Measurements from ENCODE around the gene ENAH.
"Not testable (repeated sequence)": the region's sequence is repeated elsewhere in the genome, so short reads cannot be mapped to it uniquely, and the experiment has no call there.

ENAH gene

DNA sequence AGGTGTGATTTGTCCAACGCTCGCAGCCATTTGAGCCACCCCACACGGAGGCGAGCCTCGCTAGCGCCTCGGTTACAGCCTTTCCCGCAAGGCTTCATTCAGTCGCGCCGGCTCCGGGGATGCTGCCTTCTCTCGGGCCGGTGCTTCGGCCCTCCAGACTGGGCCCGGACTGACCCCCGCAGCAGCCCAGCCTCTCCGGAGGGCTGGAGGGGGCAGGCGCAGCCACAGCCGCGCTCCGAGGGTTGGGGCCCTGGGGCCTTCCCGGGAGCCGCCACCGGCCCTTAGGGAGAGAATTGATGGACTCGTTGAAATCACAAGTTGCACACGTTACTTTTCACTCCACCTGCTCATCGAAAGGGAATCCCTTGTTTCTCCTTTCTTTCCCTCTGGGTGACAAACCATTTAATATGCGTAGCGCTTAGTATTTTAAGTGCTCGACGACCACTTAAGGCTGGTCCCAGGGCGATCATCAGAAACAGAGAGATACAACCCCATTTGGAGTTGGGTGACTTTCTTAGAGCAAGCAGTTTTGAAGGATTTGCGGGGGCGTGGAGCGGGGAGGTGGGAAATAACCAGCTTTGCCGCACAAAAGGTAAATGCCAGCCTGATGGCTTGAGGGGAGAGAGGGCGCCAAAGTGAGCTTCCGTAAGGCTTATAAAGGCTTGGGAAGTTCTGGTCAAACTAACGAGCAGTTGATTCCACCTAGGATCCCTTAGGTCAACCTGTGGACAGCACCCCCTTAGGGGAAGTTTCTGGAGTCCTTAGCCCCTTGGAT is 24.6 kb upstream of the ENAH start:
- no peak for DNase-seq (ENCODE audit: low read depth in 2 of 2, low spot score in 1 of 2)

DNA sequence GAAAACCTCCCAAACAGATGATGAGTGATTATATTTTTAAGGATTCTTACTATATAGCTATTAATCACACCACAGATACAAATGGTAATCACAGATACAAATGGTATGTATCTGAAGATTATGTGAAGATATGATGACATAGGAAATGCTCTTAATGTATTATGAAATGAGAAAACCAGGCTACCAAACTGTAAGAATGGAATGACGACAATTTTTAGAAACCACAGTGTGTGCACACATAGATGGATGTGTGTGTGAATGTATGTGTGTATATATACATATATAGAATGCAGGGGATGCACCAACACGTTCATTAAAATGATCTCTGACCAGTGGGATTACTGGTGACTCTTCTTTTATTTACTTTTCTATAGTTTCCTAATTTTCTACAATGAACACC is 21.5 kb upstream of the ENAH start:
- no peak for DNase-seq (ENCODE audit: low read depth in 2 of 2, low spot score in 1 of 2)

DNA sequence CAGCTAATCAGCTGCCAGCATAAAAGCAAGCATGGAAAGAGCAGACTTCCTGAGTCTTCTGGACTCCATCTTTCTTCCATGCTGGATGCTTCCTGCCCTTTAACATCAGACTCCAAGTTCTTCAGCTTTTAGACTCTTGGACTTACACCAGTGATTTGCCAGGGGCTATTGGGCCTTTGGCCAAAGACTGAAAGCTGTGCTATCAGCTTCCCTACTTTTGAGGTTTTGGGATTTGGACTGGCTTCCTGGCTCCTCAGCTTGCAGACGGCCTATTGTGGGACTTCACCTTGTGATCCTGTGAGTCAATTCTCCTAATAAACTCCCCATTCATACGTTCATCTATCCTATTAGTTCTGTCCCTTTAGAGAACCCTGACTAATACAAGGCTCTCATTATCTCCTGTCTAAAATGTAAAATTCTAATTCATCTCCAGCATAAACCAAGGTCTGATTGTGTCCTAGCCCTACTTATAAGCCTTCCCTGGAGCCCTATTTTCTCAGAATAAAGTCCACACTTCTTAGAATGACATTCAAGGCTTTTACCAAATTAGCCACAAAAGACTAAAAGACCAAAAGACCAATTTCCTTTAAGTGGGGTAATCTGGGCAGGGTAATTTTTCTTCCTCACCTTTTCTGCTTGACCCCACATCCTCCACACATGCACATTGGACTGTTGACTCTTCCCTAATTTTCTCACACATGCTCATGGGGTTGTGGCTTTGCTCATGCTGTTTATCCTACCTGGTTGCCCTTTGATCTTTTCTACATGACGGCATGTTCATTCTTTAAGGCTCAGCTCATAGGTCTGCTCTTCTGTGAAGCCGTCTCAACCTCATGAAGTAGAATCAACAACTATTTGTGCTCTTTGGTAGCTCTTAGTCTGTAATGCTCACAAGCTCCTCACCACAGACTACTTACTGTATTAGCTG is 18.1 kb upstream of the ENAH start:
- no peak for DNase-seq (ENCODE audit: low read depth in 2 of 2, low spot score in 1 of 2)

- DNase-seq (ENCODE audit: low read depth in 2 of 2, low spot score in 1 of 2) = no peak
Measured at GRCh38 chr1:225670356-225670755, 17.4 kb upstream of the ENAH start.

DNA sequence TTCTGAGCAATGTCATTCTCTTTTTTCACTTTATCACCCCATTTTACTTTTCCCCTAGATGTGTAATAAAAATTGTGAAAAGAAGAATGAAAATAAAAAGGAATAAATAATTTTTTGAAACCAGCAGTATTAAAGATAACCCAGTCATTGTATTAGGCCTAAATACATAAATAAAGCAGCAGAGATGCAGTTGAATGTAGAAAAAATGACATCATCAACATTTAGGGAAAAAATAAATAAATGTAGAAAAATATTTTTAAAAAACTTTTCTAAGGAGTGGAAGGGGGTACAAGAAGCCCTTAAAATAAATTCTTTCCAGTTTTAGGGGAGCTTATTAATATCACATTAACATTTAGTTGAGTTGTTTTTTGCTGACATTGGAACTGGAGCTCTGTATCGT is 15.3 kb upstream of the ENAH start:
- DNase-seq (ENCODE audit: low read depth in 2 of 2, low spot score in 1 of 2) = no peak

DNA sequence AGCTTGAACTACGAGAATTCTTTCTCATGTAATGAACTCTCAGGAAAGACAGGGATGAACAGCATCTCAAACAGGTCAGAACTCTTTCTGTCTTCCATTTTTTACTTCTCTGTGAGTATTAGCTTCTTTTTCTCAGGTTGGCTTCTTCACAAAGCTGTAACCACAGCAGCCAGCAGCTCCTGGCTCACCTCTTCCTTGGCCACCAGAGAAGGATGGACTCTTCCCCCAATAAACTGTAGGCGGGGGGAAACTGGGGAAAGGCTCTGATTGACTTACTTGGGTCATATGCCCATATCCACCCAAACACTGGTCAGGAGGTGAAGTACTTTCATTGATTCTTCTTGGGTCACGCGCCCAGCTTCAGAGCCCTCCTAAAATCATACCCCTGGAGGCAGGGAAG is 14.4 kb upstream of the ENAH start:
- no peak for DNase-seq (ENCODE audit: low read depth in 2 of 2, low spot score in 1 of 2)

GRCh38 chr1:225666495-225666894 is 13.6 kb upstream of the ENAH start:
- no peak for DNase-seq (ENCODE audit: low read depth in 2 of 2, low spot score in 1 of 2)

DNA sequence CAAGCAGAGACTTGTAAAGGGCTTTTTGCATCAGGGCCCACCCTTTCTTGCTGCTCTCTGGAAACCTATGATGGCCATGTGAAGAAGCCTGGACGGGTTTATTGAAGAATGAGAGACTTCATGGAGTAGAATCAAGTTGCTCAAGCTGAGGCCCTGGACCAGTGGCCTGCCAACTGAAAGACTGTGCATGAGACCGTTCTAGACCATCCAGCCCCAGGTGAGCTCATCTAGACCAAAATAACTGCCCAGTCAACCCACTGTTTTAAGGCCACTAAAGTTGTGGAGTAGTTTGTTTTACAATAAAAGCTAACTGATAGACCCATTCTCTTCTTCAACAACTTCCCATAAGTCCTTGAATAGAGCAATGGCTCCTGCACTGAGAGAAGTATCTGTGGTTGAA is 11.8 kb upstream of the ENAH start:
- no peak for DNase-seq (ENCODE audit: low read depth in 2 of 2, low spot score in 1 of 2)

GRCh38 chr1:225662155-225662554 is 9.2 kb upstream of the ENAH start:
- no peak for DNase-seq (ENCODE audit: low read depth in 2 of 2, low spot score in 1 of 2)

- no peak for DNase-seq (ENCODE audit: low read depth in 2 of 2, low spot score in 1 of 2)
Measured at GRCh38 chr1:225660544-225660946, 7.6 kb upstream of the ENAH start.

DNA sequence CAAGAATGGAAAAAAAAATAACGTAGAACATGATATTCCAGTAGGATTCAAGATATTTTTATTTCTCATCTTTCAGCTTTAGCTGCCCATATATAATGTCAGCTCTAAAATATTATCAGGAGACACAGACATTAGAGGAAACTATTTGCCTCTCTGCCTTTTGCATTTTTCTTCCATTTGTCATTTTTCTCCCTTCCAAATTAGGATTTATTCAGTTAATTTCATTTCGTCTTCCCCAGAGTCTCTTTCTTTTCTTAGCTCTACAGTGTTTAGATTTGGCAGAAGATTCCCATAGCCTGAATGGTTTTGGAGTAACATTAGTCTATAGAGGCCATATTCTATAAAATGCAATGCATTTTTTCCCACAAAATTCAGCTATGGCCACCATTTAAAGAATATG is 5.1 kb upstream of the ENAH start:
- DNase-seq (ENCODE audit: low read depth in 2 of 2, low spot score in 1 of 2) = no peak

GRCh38 chr1:225657462-225657989 is 4.6 kb upstream of the ENAH start:
- DNase-seq (ENCODE audit: low read depth in 2 of 2, low spot score in 1 of 2) = no peak

DNA sequence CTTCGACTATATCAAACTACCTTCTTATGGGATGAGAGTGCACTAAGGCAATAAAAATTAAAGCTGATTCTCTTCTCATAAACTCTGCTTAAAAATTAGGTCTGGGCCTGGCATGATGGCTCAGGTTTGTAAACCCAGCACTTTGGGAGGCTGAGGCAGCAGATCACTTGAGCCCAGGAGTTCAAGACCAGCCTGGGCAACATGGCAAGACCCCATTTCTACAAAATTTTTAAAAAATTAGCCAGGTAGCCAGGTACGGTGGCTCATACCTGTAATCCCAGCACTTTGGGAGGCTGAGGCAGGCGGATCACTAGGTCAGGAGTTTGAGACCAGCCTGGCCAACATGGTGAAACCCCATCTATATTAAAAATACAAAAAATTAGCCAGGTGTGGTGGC is 3.3 kb upstream of the ENAH start:
- DNase-seq (ENCODE audit: low read depth in 2 of 2, low spot score in 1 of 2) = not testable (repeated sequence)

GRCh38 chr1:225655509-225656258 is 2.8 kb upstream of the ENAH start:
- no peak for DNase-seq (ENCODE audit: low read depth in 2 of 2, low spot score in 1 of 2)

DNA sequence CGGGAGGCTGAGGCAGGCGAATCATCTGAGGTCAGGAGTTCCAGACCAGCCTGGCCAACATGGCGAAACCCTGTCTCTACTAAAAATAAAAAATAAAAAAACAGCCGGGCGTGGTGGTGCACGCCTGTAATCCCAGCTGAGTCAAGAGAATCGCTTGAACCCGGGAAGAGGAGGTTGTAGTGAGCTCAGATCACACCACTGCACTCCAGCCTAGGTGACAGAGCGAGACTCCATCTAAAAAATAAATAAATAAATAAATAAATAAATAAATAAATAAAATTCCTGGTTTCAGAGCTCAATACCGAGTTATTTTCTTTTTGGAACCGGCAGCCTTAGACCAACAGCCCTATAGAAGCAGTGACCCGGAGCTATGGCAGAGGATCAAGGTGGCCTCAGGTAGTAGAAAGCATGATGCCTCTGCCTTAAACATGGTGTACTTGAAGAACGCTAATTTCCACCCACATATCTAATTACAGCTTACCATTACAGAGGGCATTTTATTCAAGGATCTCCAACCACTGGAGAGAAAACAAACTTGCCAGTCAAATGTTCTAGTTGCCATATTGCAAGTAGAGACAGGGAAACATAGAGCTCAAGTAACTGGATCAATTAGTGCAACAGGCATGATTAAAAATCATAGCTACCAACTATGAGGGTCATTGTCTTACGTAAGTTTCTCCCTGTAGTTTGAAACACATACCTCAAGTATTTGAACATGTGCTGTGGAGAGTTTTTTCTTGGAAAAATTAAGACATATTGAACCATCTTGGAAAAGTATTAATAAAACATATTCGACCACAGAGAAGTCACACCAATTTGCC is 2.0 kb upstream of the ENAH start:
- DNase-seq (ENCODE audit: low read depth in 2 of 2, low spot score in 1 of 2) = no peak

GRCh38 chr1:225654277-225654597 is 1.3 kb upstream of the ENAH start:
- DNase-seq (ENCODE audit: low read depth in 2 of 2, low spot score in 1 of 2) = no peak

DNA sequence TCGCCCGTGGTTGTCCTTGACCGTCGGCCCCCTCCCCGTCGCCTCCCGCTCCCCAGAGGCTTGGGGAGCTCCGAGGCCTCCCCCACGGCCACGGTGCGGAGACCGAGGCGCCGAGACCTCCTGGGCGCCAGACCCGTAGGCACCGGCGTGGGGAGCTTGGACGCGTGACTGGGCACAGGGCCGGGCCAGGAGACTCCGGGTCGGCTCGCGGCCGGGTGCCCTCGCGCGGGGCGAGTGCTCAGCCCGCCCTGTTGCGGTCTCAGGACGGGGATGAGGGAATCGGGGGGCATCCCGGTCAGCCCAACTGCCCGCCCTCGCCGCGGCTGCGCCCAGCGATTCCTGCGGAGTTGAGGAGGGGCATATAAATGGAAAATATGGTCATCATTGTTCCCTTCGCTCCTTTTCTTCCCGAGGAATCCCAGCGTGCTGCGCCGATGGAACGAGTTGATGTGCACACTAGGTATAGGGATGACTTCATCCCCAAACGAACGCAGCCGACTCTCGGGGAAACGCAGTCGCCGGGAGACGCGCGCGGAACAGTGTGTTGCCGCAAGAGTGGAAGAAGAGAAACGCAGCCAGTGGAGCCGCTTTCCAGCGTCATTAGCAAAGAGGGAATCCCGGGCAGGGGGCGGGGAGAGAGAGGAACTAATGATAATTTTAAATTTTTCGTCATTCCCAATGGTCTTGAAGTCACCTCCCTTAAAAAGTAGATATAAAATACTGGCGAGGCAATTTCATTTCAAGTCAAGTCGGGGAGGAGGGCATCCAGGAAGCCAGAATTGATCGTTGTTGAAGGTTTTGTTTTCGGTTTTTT is 747 bp upstream of the ENAH start:
- no peak for DNase-seq (ENCODE audit: low read depth in 2 of 2, low spot score in 1 of 2)

DNA sequence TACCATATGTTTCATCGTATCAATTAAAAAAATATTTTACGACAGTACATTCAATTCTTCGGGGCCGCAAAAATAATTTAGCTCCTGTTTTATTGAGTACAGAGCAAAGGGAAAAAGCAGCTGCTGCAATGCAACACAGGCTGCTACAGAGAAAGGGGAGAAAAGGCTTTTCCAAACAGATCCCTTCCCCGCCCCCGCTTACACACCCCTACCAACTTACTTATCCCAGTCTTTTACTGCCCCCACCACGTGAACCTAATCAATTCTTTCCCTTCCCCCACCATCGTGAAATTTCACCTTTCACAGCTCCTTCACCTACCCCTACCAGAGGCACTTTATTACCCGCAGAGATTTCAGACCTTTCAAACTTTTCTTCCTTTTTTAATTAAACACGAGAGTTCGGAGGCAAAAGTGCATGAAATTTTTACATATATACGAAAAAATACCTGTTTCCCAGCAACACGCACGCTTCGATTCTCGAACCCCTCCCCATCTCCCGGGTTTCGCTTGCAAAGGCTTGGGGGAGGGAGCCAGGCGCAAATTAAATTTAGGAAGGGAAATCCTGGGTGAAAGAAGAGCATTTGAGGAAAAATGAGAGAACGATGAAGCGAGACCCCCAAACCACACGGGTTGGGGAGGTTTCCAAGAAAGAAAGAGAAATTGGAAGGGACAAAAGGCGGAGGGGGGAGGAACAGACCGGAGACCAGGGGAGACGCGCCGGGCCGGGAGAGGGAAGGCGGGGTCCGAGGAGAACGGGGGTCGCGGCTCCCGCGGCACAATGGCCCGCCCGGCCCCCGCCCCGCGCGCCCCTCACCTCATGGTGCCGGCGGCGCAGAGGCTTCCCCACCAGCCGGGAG is 823 bp downstream of the ENAH start:
- no peak for DNase-seq (ENCODE audit: low read depth in 2 of 2, low spot score in 1 of 2)

DNA sequence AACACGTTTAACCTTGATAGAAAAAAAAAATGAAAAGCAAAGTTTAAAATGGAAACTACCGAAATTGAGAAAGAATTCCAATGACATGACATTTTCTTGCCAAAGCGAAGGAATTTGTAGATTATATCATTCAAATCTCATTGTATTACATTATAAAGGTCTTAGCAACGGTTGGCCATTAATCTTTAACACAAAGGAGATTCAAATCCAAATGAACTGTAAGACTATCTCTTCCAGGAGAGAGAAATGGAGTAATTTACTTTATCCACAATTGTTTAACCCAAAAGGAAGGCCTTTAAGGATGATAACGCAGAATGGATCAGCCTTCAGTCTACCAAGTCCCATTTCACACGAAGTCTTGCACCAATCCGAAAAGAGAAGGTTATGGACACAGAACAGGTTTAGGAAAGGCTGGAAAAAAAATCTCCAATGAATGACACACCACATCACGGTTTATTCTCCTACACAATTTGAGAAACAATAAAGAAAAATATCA is 1.5 kb downstream of the ENAH start:
- DNase-seq (ENCODE audit: low read depth in 2 of 2, low spot score in 1 of 2) = no peak
